T-cell (primary cell): ENCODE measurements around the gene KIF17. TPM values are rescaled to one million over a fixed set of nuclear protein-coding genes. Genes with fewer than 3 reads are reported as not detected.

Source experiments
- ATAC-seq, 4 experiments: fragments of 200-7000 bp in 3 of 4; fragments of 150-1000 bp in 1 of 4; cut with Tn5 transposase; replicated peaks in 1 of 4; 1 replicate in 3 of 4; 2 replicates in 1 of 4; pipeline ENCODE4 v1.10.0; 2021; ENCODE audit warnings: moderate library complexity in 3 of 4, mild to moderate bottlenecking in 2 of 4, moderate number of reproducible peaks in 1 of 4
- CTCF ChIA-PET, 2 donors: fragments of 300-600 bp; sonication (Branson Sonifier 250); formaldehyde crosslinking; loops; one replicate each; lab custom pipeline; 2022; ENCODE audit warnings: antibody characterized with exemption in 2 of 2; lab: Charles Lee
- POLR2A ChIA-PET, 2 donors: fragments of 300-600 bp; sonication (Branson Sonifier 250); formaldehyde crosslinking; loops; one replicate each; lab custom pipeline; 2022; ENCODE audit warnings: antibody characterized with exemption in 2 of 2; lab: Charles Lee
- DNase-seq, 35 experiments: peaks; one replicate each; pipeline versions ENCODE4 v3.0.0 to v3.0.0-alpha.2; 2013 to 2023
- H3K27ac ChIP-seq: one replicate; pipeline ENCODE4 v1.5.1; 2013; ENCODE audit warnings: low read length
- H3K27me3 ChIP-seq, 2 experiments: replicated peaks in 1 of 2; 1 replicate in 1 of 2; 2 replicates in 1 of 2; pipeline versions ENCODE4 v1.6.1 to v1.7.0; 2013; ENCODE audit warnings: low read length in 1 of 2, mixed read lengths in 1 of 2; ENCODE audit not compliant: control insufficient read depth in 2 of 2, insufficient read depth in 2 of 2; ENCODE audit errors: extremely low read depth in 1 of 2
- H3K36me3 ChIP-seq, 2 donors: 1 replicate in 1 of 2; 2 replicates in 1 of 2; pipeline versions ENCODE4 v1.6.1 to v1.7.0; 2013; ENCODE audit warnings: low read length in 1 of 2; ENCODE audit not compliant: control insufficient read depth in 2 of 2, insufficient read depth in 1 of 2; ENCODE audit errors: extremely low read depth in 1 of 2
- H3K4me1 ChIP-seq, 2 experiments: 1 replicate in 1 of 2; 2 replicates in 1 of 2; pipeline versions ENCODE4 v1.6.1 to v1.7.0; 2013; ENCODE audit warnings: low read length in 2 of 2, mixed read lengths in 1 of 2; ENCODE audit not compliant: insufficient read depth in 2 of 2, control insufficient read depth in 1 of 2; ENCODE audit errors: extremely low read depth in 1 of 2
- H3K4me3 ChIP-seq, 2 donors: 1 replicate in 1 of 2; 2 replicates in 1 of 2; pipeline versions ENCODE4 v1.5.1 to v1.7.0; 2013; ENCODE audit warnings: mild to moderate bottlenecking in 2 of 2, low read length in 1 of 2, moderate library complexity in 1 of 2; ENCODE audit not compliant: control insufficient read depth in 1 of 2; ENCODE audit errors: extremely low read depth in 1 of 2
- H3K9me3 ChIP-seq: 2 replicates; pipeline ENCODE4 v1.7.0; 2013
- H3K27ac Mint-ChIP-seq, 2 donors: one replicate each; pipeline ENCODE4 v1.8.0; 2020 to 2021; ENCODE audit warnings: mild to moderate bottlenecking in 2 of 2, mixed read lengths in 2 of 2
- H3K27me3 Mint-ChIP-seq, 2 donors: one replicate each; pipeline ENCODE4 v1.8.0; 2021 to 2022; ENCODE audit warnings: mixed read lengths in 2 of 2
- H3K36me3 Mint-ChIP-seq: one replicate; pipeline ENCODE4 v1.8.0; 2021; ENCODE audit warnings: mixed read lengths
- H3K4me1 Mint-ChIP-seq, 3 donors: one replicate each; pipeline ENCODE4 v1.8.0; 2020 to 2022; ENCODE audit warnings: mixed read lengths in 3 of 3, mild to moderate bottlenecking in 1 of 3
- H3K4me3 Mint-ChIP-seq, 3 donors: one replicate each; pipeline ENCODE4 v1.8.0; 2020 to 2022; ENCODE audit warnings: mild to moderate bottlenecking in 3 of 3, mixed read lengths in 3 of 3, moderate library complexity in 3 of 3
- H3K9me3 Mint-ChIP-seq, 3 donors: one replicate each; pipeline ENCODE4 v1.8.0; 2020 to 2022; ENCODE audit warnings: mixed read lengths in 3 of 3
- WGBS: methylation state at CpG from one replicate; pipeline ENCODE4 v1.1.5; 2013; ENCODE audit warnings: missing lambda C conversion rate; ENCODE audit not compliant: insufficient coverage; 5-methylcytosine and 5-hydroxymethylcytosine counted together
- total RNA-seq, 35 experiments: library from RNA in 6 of 35; stranded (reverse) in 6 of 35; fragments of 120-200 nt in 1 of 35; gene quantifications; one replicate each; pipeline versions ENCODE4 v1.2.1 to v1.2.4 and lab custom pipeline; 2013 to 2026

KIF17 gene
- total RNA-seq, 5 donors from 2014 or later (not counting 1 experiment from before 2014, with no cell fraction given): not detected

GRCh38 chr1:20626524-20626923, 91.3 kb downstream of the KIF17 start:
- Mint-ChIP-seq H3K36me3 (no peaks in the 10 kb centered on the region), H3K4me1 (no peaks in the 10 kb centered on the region), H3K9me3 (peaks cover 0 to 12% (median 0%) of the 10 kb centered on the region in 3 donors), H3K27me3 (peaks cover 24 to 27% of the 10 kb centered on the region in 2 donors), H3K4me3 (no peak overlapping the region), H3K27ac (no peak overlapping the region)
- no peak overlapping the region for H3K4me3 ChIP-seq
- H3K4me1 ChIP-seq: no peaks in the 10 kb centered on the region
- ChIA-PET CTCF (no interaction called here), POLR2A (no interaction called here)
- no peak overlapping the region for H3K27ac ChIP-seq
- no peaks in the 10 kb centered on the region for H3K9me3 ChIP-seq
- no CpG with 5 or more reads among the region's 1 CpG for WGBS
- DNase-seq: no peak
- peaks cover 0 to 6% of the 10 kb centered on the region in 2 experiments for H3K27me3 ChIP-seq
- ATAC-seq: no peak
- no peaks in the 10 kb centered on the region for H3K36me3 ChIP-seq

- Mint-ChIP-seq H3K36me3 (no peaks in the 10 kb centered on the region), H3K9me3 (peaks cover 0 to 12% (median 0%) of the 10 kb centered on the region in 3 donors), H3K4me3 (no peak overlapping the region), H3K27ac (no peak overlapping the region), H3K27me3 (peaks cover 24 to 27% of the 10 kb centered on the region in 2 donors), H3K4me1 (no peaks in the 10 kb centered on the region)
- H3K27me3 ChIP-seq: peaks cover 0 to 6% of the 10 kb centered on the region in 2 experiments
- H3K36me3 ChIP-seq: no peaks in the 10 kb centered on the region
- H3K9me3 ChIP-seq: no peaks in the 10 kb centered on the region
- no peak overlapping the region for H3K27ac ChIP-seq
- ATAC-seq (no peak), DNase-seq (no peak)
- H3K4me1 ChIP-seq: no peaks in the 10 kb centered on the region
- ChIA-PET POLR2A (no interaction called here), CTCF (interaction anchor here in 1 of 2 donors (0.9 kb wide), 1 partner anchor 14 kb away, joined by 3 read pairs; no protein-coding TSS in a partner anchor)
- no CpG with 5 or more reads among the region's 1 CpG for WGBS
- H3K4me3 ChIP-seq: no peak overlapping the region
These were observed 91.7 kb downstream of the KIF17 start for GRCh38 chr1:20626098-20626427.

- no peaks in the 10 kb centered on the region for H3K9me3 ChIP-seq
- H3K27me3 ChIP-seq: peaks cover 0 to 6% of the 10 kb centered on the region in 2 experiments
- H3K4me3 ChIP-seq: no peak overlapping the region
- DNase-seq: no peak
- no peaks in the 10 kb centered on the region for H3K36me3 ChIP-seq
- Mint-ChIP-seq H3K36me3 (no peaks in the 10 kb centered on the region), H3K27ac (no peak overlapping the region), H3K27me3 (peaks cover 24 to 27% of the 10 kb centered on the region in 2 donors), H3K4me3 (no peak overlapping the region), H3K9me3 (peaks cover 0 to 12% (median 0%) of the 10 kb centered on the region in 3 donors), H3K4me1 (no peaks in the 10 kb centered on the region)
- H3K4me1 ChIP-seq: no peaks in the 10 kb centered on the region
- no peak overlapping the region for H3K27ac ChIP-seq
- no peak for ATAC-seq
- 94% methylated on average over 2 of the region's 3 CpGs for WGBS
- ChIA-PET POLR2A (no interaction called here), CTCF (interaction anchor here in 1 of 2 donors (0.9 kb wide), 1 partner anchor 15 kb away, joined by 3 read pairs; no protein-coding TSS in a partner anchor)
These were observed 92.4 kb downstream of the KIF17 start for GRCh38 chr1:20625176-20626097.

- POLR2A ChIA-PET: no interaction called here
- Histone ChIP-seq H3K27ac (no peak overlapping the region), H3K4me3 (no peak overlapping the region), H3K4me1 (no peaks in the 10 kb centered on the region), H3K9me3 (no peaks in the 10 kb centered on the region), H3K36me3 (no peaks in the 10 kb centered on the region), H3K27me3 (peaks cover 0 to 10% of the 10 kb centered on the region in 2 experiments)
- no peak for ATAC-seq
- CTCF ChIA-PET: no interaction called here
- no peaks in the 10 kb centered on the region for H3K4me1 Mint-ChIP-seq
- peaks cover 27% of the 10 kb centered on the region in 2 donors for H3K27me3 Mint-ChIP-seq
- no peak for DNase-seq
- H3K9me3 Mint-ChIP-seq: peaks cover 0 to 12% (median 0%) of the 10 kb centered on the region in 3 donors
- no peaks in the 10 kb centered on the region for H3K36me3 Mint-ChIP-seq
- WGBS: no CpG with 5 or more reads among the region's 1 CpG
- no peak overlapping the region for H3K4me3 Mint-ChIP-seq
- no peak overlapping the region for H3K27ac Mint-ChIP-seq
These were observed 93.1 kb downstream of the KIF17 start for GRCh38 chr1:20624709-20625108.

GRCh38 chr1:20621012-20621411, 96.8 kb downstream of the KIF17 start:
- Histone ChIP-seq H3K4me3 (no peak overlapping the region), H3K4me1 (no peaks in the 10 kb centered on the region), H3K36me3 (no peaks in the 10 kb centered on the region), H3K27ac (no peak overlapping the region), H3K27me3 (peaks cover 0 to 10% of the 10 kb centered on the region in 2 experiments), H3K9me3 (no peaks in the 10 kb centered on the region)
- no peak overlapping the region for H3K27ac Mint-ChIP-seq
- ATAC-seq (no peak), DNase-seq (no peak)
- H3K27me3 Mint-ChIP-seq: peaks cover 15 to 16% of the 10 kb centered on the region in 2 donors
- peaks cover 0 to 2% (median 0%) of the 10 kb centered on the region in 3 donors for H3K4me1 Mint-ChIP-seq
- CTCF ChIA-PET: interaction anchor here in 1 of 2 donors (0.6 kb wide), 1 partner anchor 1643 kb away, joined by 3 read pairs; no protein-coding TSS in a partner anchor
- no peaks in the 10 kb centered on the region for H3K36me3 Mint-ChIP-seq
- WGBS: 60% methylated on average over 4 of the region's 6 CpGs
- H3K9me3 Mint-ChIP-seq: no peaks in the 10 kb centered on the region
- H3K4me3 Mint-ChIP-seq: no peak overlapping the region
- POLR2A ChIA-PET: no interaction called here

- H3K27me3 ChIP-seq: peaks cover 0 to 10% of the 10 kb centered on the region in 2 experiments
- 90% methylated on average over 1 of the region's 1 CpG for WGBS
- H3K4me3 Mint-ChIP-seq: no peak overlapping the region
- H3K27ac Mint-ChIP-seq: no peak overlapping the region
- DNase-seq (no peak), ATAC-seq (no peak)
- peaks cover 0 to 2% (median 0%) of the 10 kb centered on the region in 3 donors for H3K4me1 Mint-ChIP-seq
- no peaks in the 10 kb centered on the region for H3K9me3 ChIP-seq
- no peaks in the 10 kb centered on the region for H3K36me3 ChIP-seq
- H3K27me3 Mint-ChIP-seq: peaks cover 11 to 13% of the 10 kb centered on the region in 2 donors
- POLR2A ChIA-PET: no interaction called here
- H3K36me3 Mint-ChIP-seq: no peaks in the 10 kb centered on the region
- no peaks in the 10 kb centered on the region for H3K4me1 ChIP-seq
- H3K4me3 ChIP-seq: no peak overlapping the region
- CTCF ChIA-PET: no interaction called here
- no peak overlapping the region for H3K27ac ChIP-seq
- no peaks in the 10 kb centered on the region for H3K9me3 Mint-ChIP-seq
These were observed 97.8 kb downstream of the KIF17 start for GRCh38 chr1:20619999-20620398.
